Measurements from ENCODE around the gene SAXO2.
"Not testable (repeated sequence)": the region's sequence is repeated elsewhere in the genome, so short reads cannot be mapped to it uniquely, and the experiment has no call there.

SAXO2 gene

GRCh38 chr15:82262422-82263026 is at the start of gene SAXO2, which contains the start of gene EFL1:
Gene SAXO2, plus strand, starts transcription at chr15:82262818. Its CDS starts 62 bp downstream, at chr15:82262880.
Gene EFL1, minus strand, starts transcription at chr15:82262734. Its CDS starts 956 bp downstream, at chr15:82261778.
- peak; percentile 84 for DNase-seq

GRCh38 chr15:82216092-82216491 is 46.5 kb upstream of the SAXO2 start:
- DNase-seq: not testable (repeated sequence)

GRCh38 chr15:82221535-82221934 is 41.1 kb upstream of the SAXO2 start:
- DNase-seq: not testable (repeated sequence)

- no peak for DNase-seq
Measured at GRCh38 chr15:82228750-82229149, 33.9 kb upstream of the SAXO2 start.

GRCh38 chr15:82231233-82231632 is 31.4 kb upstream of the SAXO2 start:
- no peak for DNase-seq

GRCh38 chr15:82231842-82232241 is 30.8 kb upstream of the SAXO2 start:
- no peak for DNase-seq

- not testable (repeated sequence) for DNase-seq
Measured at GRCh38 chr15:82237944-82238534, 24.6 kb upstream of the SAXO2 start.

- DNase-seq: no peak
Measured at GRCh38 chr15:82239685-82240391, 22.8 kb upstream of the SAXO2 start.

- DNase-seq: not testable (repeated sequence)
Measured at GRCh38 chr15:82241836-82242499, 20.6 kb upstream of the SAXO2 start.

- DNase-seq: not testable (repeated sequence)
Measured at GRCh38 chr15:82243644-82244043, 19.0 kb upstream of the SAXO2 start.

GRCh38 chr15:82245956-82246355 is 16.7 kb upstream of the SAXO2 start:
- not testable (repeated sequence) for DNase-seq

- not testable (repeated sequence) for DNase-seq
Measured at GRCh38 chr15:82248261-82248660, 14.4 kb upstream of the SAXO2 start.

GRCh38 chr15:82261566-82262421 is 824 bp upstream of the SAXO2 start:
- DNase-seq: peak; percentile 7

GRCh38 chr15:82263350-82263749 is 732 bp downstream of the SAXO2 start:
- DNase-seq: no peak

- DNase-seq: not testable (repeated sequence)
Measured at GRCh38 chr15:82267137-82267536, 4.5 kb downstream of the SAXO2 start.

GRCh38 chr15:82268454-82268853 is 5.8 kb downstream of the SAXO2 start:
- DNase-seq: not testable (repeated sequence)

GRCh38 chr15:82272154-82272553 is 9.5 kb downstream of the SAXO2 start:
- DNase-seq: no peak

- no peak for DNase-seq
Measured at GRCh38 chr15:82275410-82275809, 12.8 kb downstream of the SAXO2 start.

- not testable (repeated sequence) for DNase-seq
Measured at GRCh38 chr15:82281276-82281675, 18.7 kb downstream of the SAXO2 start.

- DNase-seq: not testable (repeated sequence)
Measured at GRCh38 chr15:82282386-82282785, 19.8 kb downstream of the SAXO2 start.

- DNase-seq: not testable (repeated sequence)
Measured at GRCh38 chr15:82284381-82284780, 21.8 kb downstream of the SAXO2 start.

GRCh38 chr15:82286475-82286874 is 23.9 kb downstream of the SAXO2 start:
- DNase-seq: not testable (repeated sequence)

Data from activated effector memory CD4-positive, alpha-beta T cell treated with Interleukin-2 at 50 U/mL for 16 hours (primary cell).